HG03521 (cell line): ENCODE results near the gene KLHL28.

Experiments
- ATAC-seq: cut with Tn5 transposase; IDR thresholded peaks from one replicate; pipeline ENCODE4 v1.9.1; 2021; ENCODE audit warnings: mild to moderate bottlenecking, moderate library complexity; ENCODE audit not compliant: unreplicated experiment

KLHL28 gene

GRCh38 chr14:44960646-44961045, 1.1 kb downstream of the KLHL28 start:
- ATAC-seq, result no peak

GRCh38 chr14:44960146-44960545, 1.6 kb downstream of the KLHL28 start:
- ATAC-seq, result no peak

- no peak for ATAC-seq
Observed at GRCh38 chr14:44959538-44959937, 2.2 kb downstream of the KLHL28 start.

GRCh38 chr14:44956866-44957265, 4.9 kb downstream of the KLHL28 start:
- ATAC-seq, result no peak

GRCh38 chr14:44955528-44955927, 6.2 kb downstream of the KLHL28 start:
- ATAC-seq, result no peak

GRCh38 chr14:44954750-44955149, 7.0 kb downstream of the KLHL28 start:
- no peak for ATAC-seq

- ATAC-seq, result no peak
Observed at GRCh38 chr14:44952391-44953110, 9.2 kb downstream of the KLHL28 start.

GRCh38 chr14:44951051-44951450, 10.7 kb downstream of the KLHL28 start:
- ATAC-seq, result no peak

GRCh38 chr14:44945264-44945663, 16.5 kb downstream of the KLHL28 start:
- ATAC-seq, result no peak

- ATAC-seq, result no peak
Observed at GRCh38 chr14:44944107-44944506, 17.6 kb downstream of the KLHL28 start.

GRCh38 chr14:44942436-44942835, 19.3 kb downstream of the KLHL28 start:
- no peak for ATAC-seq

- no peak for ATAC-seq
Observed at GRCh38 chr14:44941591-44941990, 20.2 kb downstream of the KLHL28 start.

GRCh38 chr14:44940944-44941343, 20.8 kb downstream of the KLHL28 start:
- no peak for ATAC-seq

GRCh38 chr14:44940211-44940610, 21.5 kb downstream of the KLHL28 start:
- ATAC-seq, result no peak

- no peak for ATAC-seq
Observed at GRCh38 chr14:44937547-44937946, 24.2 kb downstream of the KLHL28 start.

GRCh38 chr14:44935155-44935554, 26.6 kb downstream of the KLHL28 start:
- ATAC-seq, result no peak

GRCh38 chr14:44928793-44929192, 33.0 kb downstream of the KLHL28 start:
- ATAC-seq, result no peak

GRCh38 chr14:44914849-44915248, 46.9 kb downstream of the KLHL28 start:
- ATAC-seq, result no peak

GRCh38 chr14:44912041-44912869, 49.5 kb downstream of the KLHL28 start:
- no peak for ATAC-seq

GRCh38 chr14:44910821-44911220, 50.9 kb downstream of the KLHL28 start:
- ATAC-seq, result no peak

GRCh38 chr14:44901696-44902095, 60.1 kb downstream of the KLHL28 start:
- ATAC-seq, result no peak

- no peak for ATAC-seq
Observed at GRCh38 chr14:44898551-44898950, 63.2 kb downstream of the KLHL28 start.
